ENCODE results near the gene KCNQ4.

The KCNQ4 gene

DNA sequence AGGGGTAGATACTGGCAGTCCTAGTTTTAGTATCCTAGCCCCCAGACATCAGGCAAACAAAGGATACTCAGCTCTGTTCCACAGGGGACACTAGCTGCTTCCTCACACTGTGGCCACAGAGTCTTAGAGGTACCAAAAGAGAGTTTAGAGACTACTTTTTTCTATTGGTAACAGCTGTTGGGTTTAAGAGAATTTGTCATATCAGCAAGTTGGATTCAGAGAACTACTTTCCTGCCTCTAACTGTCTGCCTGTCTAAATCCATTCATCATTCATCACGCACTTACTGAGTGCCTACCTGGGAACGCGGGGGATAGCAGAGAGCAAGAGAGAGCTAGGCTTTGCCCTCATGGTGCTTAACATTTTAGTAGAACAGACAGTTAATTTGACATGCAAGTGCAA, 27.1 kb upstream of the KCNQ4 start:
- DNase-seq = no peak

DNA sequence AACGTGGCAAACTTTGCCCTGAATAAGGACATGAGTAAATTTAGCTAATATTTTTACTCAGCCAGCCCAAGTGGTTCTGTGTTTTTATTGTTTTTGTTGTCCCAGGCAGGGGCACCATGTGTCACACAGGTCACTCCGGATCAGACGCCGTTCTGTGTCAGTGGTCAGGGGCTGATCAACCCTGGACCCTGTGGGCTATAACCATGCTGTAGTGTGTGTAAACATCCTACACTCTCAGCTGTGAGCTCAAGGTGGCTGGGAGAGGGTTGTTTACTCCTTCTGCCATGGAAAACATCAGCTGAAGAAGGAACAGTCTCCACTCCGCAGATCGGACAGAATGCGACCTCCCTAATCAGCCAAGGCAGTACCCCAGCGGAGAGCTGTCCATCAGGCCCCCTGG, 26.5 kb upstream of the KCNQ4 start:
- DNase-seq = no peak

DNA sequence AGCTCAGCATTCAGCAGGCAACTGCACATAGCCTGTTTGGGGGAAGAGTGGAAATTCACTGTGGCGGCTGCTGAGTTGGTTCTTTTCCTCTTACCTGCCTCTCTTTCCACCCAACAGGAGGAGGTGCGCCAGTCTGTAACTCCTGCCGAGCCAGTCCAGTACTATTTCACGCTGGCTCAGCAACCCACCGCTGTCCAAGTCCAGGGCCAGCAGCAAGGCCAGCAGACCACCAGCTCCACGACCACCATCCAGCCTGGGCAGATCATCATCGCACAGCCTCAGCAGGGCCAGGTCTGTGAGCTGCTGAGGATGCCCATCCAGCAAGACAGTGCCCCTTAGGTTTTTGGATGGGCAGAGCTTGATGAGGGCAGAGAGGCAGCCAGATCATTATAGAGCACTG, 25.6 kb upstream of the KCNQ4 start:
- DNase-seq = no peak

DNA sequence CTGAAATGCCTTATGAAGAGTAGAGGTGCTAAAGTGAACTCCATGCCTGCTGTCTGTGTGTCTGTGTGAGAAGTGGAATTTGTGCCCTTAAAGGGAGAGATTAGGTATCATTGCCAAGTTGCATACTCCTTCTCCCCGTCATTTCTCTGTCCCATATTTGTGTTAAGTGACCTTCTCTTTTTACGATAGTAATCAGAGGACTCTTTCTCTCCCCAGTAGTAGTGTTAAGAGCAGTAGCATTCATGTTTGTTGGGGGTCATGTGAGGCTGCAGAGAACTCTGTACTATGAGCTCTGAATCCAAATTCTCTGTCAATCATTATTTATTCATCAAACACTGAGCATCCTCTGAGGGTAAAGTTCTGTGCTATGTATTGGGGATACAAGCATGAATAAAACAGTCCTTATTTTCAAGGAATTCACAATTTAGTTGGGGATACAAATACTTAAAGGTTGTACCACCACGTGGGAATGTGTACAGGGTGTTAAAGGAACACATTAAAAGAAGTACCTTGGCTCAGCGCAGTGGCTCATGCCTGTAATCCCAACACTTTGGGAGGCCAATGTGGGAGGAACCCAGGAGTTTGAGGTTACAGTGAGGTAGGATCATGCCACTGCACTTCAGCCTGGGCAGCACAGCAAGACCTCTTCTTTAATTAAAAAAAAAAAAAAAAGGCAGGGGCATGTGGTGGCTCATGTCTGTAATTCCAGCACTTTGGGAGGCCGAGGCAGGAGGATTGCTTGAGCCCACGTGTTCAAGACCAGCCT, 24.8 kb upstream of the KCNQ4 start:
- DNase-seq = no peak

DNA sequence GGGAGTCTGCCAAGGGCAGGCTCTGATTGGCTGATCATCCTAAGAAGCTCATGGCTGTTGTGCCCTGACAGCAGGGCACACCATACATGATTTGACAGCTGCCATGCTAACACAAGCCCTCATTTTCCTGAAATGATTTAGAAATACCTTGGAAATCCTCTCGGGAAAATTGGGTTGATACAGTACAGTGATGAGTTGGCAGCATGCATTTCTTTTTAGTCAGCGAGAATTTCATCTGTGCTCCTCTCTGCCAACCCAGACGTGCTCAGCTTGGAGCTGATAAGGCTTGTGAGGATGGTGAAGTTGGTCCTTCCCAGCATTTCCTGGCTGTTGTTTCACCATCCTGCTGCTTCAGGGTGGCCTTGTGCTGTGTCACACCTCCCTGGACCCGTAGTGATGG, 22.6 kb upstream of the KCNQ4 start:
- DNase-seq = no peak

DNA sequence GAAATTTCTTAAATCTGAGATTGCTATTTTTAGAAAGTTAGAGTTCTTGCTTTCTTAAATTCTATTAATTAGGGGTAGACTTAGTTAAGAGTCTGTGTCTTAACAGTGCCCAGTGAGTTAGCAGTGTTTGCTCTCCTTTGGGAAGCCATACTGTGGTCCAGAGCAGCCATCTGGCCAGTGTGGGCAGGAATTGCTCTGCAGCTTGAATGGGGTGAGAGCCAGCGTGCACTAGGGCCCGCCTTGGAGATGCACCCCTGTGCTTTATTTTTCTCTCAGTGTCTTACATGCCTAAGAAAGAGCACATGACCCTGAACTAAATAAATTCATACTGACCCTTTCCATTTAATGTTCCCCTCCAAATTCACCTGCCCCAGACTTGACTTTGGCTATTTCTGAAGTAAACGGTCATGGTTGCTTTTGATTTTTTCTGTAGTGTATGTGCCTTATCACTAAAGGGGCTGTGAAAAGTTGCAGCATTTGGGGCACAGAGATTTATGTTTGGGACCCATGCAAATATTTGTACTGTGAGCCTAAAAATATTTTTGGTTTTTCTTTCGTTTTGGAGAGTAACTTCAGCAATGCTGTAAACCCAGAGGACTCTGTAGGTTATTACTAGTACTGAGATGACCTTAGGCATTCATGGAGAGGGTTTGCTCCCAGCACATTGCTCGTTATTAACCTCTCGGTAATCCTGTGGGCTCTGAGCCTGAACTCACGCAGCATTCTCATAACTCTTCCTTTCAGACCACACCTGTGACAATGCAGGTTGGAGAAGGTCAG, 21.3 kb upstream of the KCNQ4 start:
- no peak for DNase-seq

DNA sequence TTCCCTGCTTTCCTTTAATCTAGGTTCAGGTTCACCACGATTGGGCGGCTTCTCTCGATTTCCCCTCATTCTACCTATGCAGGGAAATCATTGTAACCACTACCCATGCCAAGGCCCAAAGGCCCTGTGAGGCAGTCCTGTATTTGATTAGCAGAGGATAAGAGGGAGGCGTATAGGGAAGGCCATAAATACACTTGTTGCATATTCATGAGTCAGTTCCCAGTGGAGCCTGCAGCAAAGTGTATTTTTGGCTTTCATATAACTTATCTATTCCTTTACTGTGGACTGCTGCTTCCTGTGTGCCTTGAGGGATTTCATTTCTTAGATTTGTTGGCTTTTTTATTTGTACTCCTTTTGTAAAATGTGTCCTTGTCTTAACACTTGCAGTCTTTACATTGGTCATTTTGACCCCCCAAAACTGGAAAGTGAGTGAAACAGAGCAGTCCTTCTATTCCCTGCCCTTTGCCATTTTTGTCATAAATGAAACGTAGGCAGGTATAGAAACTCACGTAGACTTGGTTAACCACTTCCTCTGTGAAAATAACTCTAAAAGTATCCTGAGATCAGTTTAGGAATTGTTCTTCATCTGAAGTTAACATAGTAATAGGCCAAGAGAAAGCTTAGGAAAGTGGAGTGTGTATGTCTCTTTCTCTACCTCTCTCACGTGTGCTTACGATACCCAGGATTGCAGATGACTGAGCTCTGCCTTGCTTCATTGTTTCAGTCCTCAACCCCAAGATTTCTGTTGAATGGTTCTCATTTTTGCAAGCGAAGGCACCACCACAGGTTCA, 19.6 kb upstream of the KCNQ4 start:
- no peak for DNase-seq

DNA sequence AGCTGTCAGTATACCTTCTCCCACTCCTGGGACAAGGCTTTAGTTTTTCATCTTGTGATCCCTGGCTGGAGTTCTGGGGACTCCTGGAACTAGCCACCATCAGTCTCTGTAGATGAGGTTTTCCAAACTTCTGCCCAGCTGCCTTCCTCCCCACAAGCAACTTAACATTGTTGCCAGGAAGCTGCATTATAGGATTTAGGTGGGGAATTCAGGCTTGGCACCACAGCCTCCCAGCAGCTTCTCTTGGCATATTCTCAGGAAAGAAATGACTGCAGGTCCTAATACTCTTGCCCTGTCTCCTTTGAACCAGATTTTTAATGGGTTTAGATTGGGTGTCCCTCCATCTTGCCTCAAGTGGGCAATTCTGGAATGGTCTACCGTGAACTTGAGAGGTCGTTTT, 18.6 kb upstream of the KCNQ4 start:
- DNase-seq = no peak

DNA sequence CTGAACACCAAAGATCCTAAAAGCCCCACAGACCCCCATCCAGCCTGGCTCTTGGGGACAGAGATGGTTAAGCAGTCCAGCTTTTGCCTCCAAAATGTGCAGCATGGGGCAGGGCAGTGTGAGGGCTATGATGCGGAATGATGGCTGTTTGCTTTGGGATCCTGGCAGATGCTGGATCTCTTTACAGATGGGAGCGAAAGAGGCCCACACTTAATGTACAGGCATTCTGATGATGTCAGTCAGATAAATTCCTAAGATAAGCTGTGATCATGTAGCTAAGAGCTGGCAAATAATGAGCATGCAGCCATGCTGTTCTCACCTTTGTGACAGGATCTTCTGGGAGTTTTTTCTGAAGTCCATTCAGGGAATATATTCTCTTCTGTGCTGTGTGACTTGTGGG, 17.6 kb upstream of the KCNQ4 start:
- DNase-seq = no peak

DNA sequence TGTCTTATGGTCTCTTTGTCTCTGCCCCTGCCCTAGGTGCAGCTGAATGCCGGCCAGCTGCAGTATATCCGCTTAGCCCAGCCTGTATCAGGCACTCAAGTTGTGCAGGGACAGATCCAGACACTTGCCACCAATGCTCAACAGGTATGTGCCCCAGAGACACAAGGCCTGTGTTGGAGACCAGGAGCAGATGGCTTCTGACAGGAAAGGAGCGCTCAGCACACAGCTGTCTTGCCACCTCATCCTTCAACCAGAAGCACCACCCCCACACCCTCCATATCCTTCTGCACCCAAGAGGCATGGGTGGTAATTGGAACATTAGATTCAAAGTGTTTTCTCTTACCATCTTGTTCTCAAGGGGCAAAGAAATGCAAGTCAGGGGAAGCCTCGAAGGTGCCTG, 17.0 kb upstream of the KCNQ4 start:
- DNase-seq = no peak

DNA sequence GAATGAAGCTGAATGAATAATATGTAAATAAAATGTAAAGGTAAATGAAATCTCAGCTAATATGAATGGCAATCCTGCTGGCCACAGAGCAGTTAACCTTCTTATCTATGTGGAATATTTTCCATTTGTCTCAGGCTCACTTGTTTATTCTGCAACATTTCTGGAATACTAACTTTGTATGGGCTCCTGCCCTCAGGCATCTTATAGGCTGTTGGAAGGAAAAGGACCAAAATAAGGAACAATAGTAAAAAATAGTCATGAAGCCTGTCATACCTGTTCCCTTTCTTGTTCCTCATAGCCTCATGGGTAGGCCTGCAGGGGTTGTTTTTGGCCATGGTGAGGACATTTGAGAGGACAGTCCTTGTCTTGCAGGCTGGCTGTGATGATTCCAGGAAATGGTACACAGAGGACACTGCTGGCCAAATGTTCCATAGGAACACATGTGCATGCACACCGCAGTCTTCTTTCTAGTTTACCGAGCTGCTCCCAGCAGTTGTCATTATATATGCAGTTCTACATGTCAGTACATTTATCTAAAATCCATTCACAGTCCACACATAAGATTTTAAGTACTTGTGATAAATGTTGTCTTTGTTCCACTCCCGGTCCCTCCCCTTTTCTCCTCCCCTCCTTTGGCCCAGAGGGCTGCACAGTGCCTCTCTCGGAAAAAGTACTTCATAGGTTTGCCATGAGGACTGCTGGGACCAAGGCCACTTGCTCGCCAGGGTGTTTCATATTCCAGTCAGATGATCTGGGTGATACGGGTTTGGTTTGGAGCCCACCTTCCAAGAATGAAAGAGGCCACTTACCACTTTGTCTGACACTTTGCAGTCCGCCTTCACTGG, 15.2 kb upstream of the KCNQ4 start:
- no peak for DNase-seq

DNA sequence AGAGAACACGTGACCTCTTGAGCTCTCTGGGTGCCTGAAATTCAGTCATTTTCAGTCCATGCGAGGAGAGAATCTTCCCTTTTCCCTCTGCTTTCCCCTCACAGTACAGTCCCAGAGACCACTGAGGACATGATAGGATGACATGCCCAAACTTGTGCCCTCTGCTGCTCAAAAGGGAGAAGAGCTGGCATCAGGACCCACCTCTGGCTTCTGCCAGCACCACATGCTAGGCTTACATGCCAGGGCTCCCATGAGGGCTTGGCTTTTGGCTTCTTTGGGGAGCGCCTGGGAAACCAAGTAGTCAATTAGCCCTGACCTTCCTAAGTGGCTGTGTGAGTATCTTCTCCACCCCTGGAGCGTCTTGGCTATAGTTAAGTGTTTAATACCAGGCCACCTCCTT, 13.8 kb upstream of the KCNQ4 start:
- no peak for DNase-seq

DNA sequence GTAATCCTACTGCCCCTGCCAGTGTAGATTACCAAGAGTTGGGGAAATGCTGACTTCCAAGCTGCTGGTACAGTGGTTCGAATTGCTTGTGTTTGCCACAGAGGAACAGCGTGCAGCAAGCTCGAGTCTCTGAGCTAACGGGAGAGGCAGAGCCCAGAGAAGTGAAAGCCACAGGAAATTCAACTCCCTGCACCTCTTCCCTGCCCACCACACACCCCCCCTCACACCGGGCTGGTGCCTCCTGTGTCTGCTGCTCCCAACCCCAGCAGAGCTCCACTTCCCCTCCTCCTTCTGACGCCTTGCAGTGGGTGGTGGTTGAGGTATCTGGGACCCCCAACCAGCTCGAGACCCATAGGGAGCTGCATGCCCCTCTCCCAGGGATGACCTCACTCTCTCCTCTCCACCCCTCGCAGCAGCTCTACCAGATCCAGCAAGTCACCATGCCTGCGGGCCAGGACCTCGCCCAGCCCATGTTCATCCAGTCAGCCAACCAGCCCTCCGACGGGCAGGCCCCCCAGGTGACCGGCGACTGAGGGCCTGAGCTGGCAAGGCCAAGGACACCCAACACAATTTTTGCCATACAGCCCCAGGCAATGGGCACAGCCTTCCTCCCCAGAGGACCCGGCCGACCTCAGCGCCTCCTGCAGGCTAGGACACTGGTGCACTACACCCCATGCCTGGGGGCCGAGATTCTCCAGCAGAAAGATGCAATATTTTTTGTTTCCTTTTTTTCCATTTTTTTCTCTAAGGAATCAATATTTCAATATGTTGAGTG, 13.1 kb upstream of the KCNQ4 start:
- no peak for DNase-seq

DNA sequence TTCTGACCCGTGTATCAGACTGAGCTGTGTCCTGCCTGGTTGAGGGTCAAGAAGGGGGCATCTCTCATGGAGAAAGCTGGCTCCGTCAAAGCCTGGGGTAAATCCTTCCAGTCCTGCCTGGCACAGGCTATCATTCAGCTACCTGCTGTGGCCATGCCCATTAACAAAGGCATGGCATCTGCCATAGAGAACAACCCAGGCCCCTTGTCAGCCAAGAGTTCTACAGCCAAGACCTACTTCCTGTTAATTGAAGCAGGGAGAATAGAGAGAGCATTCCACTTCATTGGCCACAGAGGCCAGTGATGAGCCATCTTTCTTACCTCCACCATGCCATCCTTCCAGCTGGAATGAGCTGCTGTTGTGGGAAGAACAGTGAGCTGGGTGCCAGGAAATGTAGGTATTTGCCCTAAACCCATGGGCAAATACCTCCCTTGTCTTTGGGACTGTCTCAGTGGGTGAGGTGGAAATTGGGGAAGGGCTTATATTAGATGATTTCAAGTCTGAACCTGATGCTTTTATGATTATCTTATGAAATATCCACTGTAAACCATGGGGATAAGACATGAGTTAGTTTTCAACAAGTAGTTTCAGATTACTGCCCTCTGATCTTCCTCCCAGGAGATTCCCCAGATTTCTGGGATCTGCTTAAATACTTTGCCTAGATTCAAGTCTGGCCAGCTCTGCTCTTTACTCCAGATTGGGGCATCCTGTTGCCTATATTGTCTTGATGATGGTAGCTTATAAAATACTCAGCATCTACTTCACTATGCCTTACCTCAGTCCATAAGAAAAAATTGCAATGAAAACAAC, 11.2 kb upstream of the KCNQ4 start:
- DNase-seq = no peak

DNA sequence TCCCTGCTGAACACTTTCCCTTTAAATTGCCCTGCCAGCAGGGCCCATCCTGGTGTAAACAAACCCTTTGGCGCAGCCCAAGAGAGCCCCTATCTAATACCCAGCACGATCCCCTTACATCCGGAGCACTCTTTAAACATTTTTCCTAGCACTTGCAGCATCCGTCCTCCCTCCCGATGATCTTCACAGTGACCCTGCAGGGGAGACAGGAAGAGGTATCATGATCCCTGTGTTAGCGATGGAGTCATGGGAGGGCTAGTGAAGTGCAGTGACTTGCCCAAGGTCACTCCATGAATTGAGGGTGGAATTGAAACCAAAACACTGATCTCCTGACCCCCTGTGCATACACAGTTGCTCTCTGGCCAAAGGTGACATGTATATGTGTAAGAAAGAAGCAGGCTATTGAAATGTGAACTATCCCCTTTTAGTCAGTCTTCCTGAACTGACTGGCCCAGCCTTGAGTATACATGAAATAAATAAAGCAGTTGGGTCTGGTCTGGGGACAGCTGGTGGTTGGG, 9.8 kb upstream of the KCNQ4 start:
- DNase-seq = no peak

DNA sequence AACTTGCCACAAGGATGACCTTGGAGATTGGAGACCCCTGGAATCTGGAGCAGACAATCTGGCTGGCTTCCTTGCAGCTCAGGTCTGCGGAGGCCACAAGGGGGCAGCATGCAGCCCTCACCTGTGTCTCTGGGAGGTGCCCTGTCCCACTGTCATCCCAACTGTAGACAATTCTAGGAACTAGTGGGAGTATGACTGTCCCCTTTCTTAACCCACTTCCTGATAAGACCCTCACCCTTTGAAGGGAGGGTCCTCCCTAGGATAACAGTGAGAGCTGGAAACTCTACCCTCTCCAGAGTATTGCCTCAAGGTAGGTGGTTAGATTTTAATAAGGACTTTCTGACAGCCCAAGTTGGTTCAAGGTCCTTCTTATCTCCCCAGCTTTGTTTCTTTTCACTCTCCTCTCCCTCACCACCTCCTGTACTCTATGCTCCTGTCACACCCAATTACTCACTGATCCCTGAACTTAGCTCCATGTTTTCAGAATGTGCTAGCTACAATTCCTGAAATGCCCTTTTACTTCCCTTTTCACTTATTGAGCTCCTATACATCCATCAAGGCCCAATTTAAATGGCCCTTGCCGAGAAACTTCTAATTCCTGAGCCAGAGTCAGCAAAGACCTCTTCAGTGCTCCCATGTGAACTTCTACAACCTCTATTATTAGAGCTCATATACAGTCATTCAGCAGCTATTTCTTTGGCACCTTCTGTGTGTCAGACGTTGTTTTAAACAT, 9.2 kb upstream of the KCNQ4 start:
- no peak for DNase-seq

DNA sequence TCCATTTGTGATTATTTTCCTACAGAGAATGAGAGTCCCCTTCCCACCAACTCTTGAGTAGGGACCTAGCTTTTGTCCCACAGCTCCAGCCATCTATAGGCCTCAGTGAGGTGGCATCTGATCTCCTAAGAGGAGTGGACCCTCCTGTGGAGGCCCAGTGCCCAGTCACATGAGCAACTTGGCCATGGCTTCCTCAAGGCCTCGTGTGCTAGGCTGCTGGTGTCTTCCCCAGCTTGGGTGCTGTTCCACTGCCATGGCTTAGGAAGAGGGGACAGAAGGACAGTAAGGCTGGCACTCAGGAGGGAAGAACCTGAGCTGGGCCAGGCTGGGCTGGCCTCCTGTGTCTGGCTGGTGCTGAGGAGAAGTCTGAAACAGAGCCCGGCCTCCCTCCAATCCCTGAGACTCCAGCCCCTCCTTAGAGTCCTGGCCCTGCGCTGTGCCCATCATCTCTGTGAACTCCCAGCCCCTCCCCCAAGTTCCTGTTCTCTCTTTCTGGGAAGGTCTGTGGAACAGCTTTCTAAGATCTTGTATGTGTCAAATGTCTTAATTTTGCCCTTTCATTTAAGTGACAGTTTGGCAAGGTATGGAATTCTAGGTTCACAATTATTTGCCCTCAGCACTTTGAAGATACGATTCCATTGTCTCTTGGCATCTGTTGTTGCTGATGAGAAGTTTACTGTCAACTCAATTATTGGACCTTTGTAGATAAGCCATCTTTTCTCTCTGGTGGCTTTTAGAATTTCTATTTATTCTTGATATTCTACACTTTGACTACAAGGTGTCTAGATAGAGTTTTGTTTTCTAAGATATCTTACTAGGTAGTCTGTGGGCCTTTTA, 7.1 kb upstream of the KCNQ4 start:
- no peak for DNase-seq

DNA sequence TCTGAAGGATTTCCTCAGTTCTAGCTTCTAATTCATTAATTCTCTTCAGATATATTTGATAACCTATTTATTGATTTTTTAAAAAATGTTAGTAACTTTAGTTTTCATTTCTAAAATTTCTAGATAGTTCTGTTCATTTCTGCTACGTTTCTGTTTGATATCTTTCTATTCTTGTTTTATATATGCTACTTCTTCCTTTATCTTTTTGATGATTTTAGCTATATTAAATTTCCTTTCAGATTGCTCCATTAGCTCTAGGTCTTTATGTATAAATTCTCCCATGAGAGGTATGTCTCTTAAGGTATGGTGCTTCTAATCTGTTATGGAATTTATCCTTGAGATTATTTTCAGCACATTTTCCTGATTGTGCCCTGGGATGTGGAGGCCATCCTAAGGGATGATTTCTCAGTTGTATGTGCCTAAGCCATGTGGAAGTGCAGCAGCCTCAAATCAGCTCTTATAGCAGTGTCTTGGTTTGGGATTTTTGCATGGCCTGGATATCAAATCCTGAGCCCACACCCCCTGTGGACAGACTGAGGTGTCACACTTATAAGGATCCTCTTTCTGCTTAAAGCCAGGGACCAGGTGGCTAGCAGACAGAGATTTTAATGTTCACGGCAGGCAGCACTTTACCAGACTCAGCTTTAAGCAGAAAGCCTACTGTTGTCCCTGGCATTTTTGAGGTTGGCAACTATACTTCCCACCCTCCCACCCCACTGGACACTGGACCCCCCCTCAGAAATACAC, 6.2 kb upstream of the KCNQ4 start:
- no peak for DNase-seq
